ENCODE measurements around the gene NTRK1. TPM values are rescaled to one million over a fixed set of nuclear protein-coding genes. Genes with fewer than 3 reads are reported as not detected.

NTRK1 gene
- total RNA-seq, 1 experiment from 2014 or later: 0.24 TPM

GRCh38 chr1:156877433-156878170 lies 16.9 kb downstream of the NTRK1 start:
- Histone ChIP-seq H4K5ac (ENCODE audit: insufficient read length, low read depth, low read length) (no peak overlapping the region), H2AFZ (ENCODE audit: low read length) (no peak overlapping the region), H3T11ph (ENCODE audit: low read length) (no peak overlapping the region), H4K91ac (ENCODE audit: insufficient read length, low read depth, low read length) (no peak overlapping the region), H3K79me2 (ENCODE audit: insufficient read depth, low read length) (no peaks in the 10 kb centered on the region), H3K9me3 (ENCODE audit: control insufficient read depth, low read depth, low read length) (no peaks in the 10 kb centered on the region), H3K27ac (ENCODE audit: insufficient read length, low read depth, low read length) (no peak overlapping the region), H3K18ac (ENCODE audit: insufficient read length, low read depth, low read length) (no peak overlapping the region), H4K8ac (replicated peaks; ENCODE audit: insufficient read length, low read depth, low read length) (no peak overlapping the region), H3K23me2 (ENCODE audit: insufficient read length, low read depth, low read length, poor library complexity, severe bottlenecking) (no peaks in the 10 kb centered on the region), H2BK20ac (ENCODE audit: low read depth, low read length, poor library complexity, severe bottlenecking) (no peak overlapping the region), H2BK5ac (ENCODE audit: insufficient read length, low read length) (no peak overlapping the region), H3K56ac (ENCODE audit: insufficient read length, low read depth, low read length) (no peak overlapping the region), H2AK5ac (ENCODE audit: insufficient read length, low read length) (no peak overlapping the region), H3K14ac (ENCODE audit: insufficient read depth, low read length) (no peak overlapping the region), H4K20me1 (ENCODE audit: control insufficient read depth, insufficient read depth, insufficient read length) (no peaks in the 10 kb centered on the region), H3K4ac (ENCODE audit: low read depth, low read length) (no peak overlapping the region), H3K23ac (ENCODE audit: insufficient read length, low read depth, low read length) (no peak overlapping the region), H3K79me1 (ENCODE audit: insufficient read depth, low read depth, low read length, poor library complexity, severe bottlenecking) (no peaks in the 10 kb centered on the region), H3K27me3 (ENCODE audit: insufficient read depth, low read length) (no peaks in the 10 kb centered on the region; the same call in 1 of the 2 replicates), H3K4me2 (ENCODE audit: insufficient read depth, insufficient read length, low read length) (no peak overlapping the region), H2BK120ac (ENCODE audit: low read depth, low read length, poor library complexity, severe bottlenecking) (no peak overlapping the region), H3K9ac (ENCODE audit: extremely low read depth, insufficient read length, low read length) (no peak overlapping the region), H2BK12ac (ENCODE audit: insufficient read length, low read depth, low read length) (no peak overlapping the region), H3K4me1 (ENCODE audit: insufficient read depth, low read length) (no peaks in the 10 kb centered on the region), H2BK15ac (ENCODE audit: low read depth, low read length) (no peak overlapping the region)
- H3K27ac Mint-ChIP-seq: no peak overlapping the region
- DNase-seq: no peak
- no CpG with 5 or more reads among the region's 5 CpGs for WGBS (ENCODE audit: extremely low coverage, insufficient read length, low lambda C conversion rate)
- peaks cover 6 to 30% of the 10 kb centered on the region in 2 experiments for H3K4me1 Mint-ChIP-seq
- TF ChIP-seq CTCF (conservative IDR thresholded peaks at IDR 0.05): no peak
- H3K9me3 Mint-ChIP-seq: no peaks in the 10 kb centered on the region; a peak in 1 of 5 replicates
- peaks cover 63% of the 10 kb centered on the region for H3K27me3 Mint-ChIP-seq (ENCODE audit: low read depth)
- H3K4me3 Mint-ChIP-seq: no peak overlapping the region
- H3K36me3 Mint-ChIP-seq (ENCODE audit: insufficient read depth in 1 of 3, low read depth in 3 of 3): no peaks in the 10 kb centered on the region

Measured in H9 (cell line).